ENCODE results near the gene ZNF580.

DNA sequence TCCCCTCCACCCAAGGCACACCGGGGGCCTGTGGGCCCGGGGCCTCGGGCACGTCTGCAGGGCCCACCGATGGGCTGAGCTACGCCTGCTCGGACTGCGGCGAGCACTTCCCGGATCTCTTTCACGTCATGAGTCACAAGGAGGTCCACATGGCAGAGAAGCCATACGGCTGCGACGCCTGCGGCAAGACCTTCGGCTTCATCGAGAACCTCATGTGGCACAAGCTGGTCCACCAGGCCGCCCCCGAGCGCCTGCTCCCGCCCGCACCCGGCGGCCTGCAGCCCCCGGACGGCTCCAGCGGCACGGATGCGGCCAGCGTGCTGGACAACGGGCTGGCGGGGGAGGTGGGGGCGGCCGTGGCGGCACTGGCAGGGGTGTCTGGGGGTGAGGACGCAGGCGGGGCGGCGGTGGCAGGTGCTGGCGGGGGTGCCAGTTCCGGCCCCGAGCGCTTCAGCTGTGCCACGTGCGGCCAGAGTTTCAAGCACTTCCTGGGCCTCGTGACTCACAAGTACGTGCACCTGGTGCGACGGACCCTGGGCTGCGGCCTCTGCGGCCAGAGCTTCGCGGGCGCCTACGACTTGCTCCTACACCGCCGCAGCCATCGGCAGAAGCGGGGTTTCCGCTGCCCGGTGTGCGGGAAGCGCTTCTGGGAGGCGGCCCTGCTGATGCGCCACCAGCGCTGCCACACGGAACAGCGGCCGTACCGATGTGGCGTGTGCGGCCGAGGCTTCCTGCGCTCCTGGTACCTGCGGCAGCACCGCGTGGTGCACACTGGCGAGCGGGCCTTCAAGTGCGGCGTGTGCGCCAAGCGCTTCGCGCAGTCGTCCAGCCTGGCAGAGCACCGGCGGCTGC, 25.0 kb upstream of the ZNF580 start:
- TF ChIP-seq CTCF (IDR thresholded peaks at IDR 0.05) (no peak), POLR2A (IDR thresholded peaks at IDR 0.05) (no peak)
